NCI-H1048 (cell line): Measurements from ENCODE around the gene TRPV2.
"Not testable (repeated sequence)": the region's sequence is repeated elsewhere in the genome, so short reads cannot be mapped to it uniquely, and the experiment has no call there.

ENCODE experiments used
- DNase-seq: peaks from one replicate; lab custom pipeline; 2025; lab: John Stamatoyannopoulos, UW

TRPV2 gene, protein sequence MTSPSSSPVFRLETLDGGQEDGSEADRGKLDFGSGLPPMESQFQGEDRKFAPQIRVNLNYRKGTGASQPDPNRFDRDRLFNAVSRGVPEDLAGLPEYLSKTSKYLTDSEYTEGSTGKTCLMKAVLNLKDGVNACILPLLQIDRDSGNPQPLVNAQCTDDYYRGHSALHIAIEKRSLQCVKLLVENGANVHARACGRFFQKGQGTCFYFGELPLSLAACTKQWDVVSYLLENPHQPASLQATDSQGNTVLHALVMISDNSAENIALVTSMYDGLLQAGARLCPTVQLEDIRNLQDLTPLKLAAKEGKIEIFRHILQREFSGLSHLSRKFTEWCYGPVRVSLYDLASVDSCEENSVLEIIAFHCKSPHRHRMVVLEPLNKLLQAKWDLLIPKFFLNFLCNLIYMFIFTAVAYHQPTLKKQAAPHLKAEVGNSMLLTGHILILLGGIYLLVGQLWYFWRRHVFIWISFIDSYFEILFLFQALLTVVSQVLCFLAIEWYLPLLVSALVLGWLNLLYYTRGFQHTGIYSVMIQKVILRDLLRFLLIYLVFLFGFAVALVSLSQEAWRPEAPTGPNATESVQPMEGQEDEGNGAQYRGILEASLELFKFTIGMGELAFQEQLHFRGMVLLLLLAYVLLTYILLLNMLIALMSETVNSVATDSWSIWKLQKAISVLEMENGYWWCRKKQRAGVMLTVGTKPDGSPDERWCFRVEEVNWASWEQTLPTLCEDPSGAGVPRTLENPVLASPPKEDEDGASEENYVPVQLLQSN

DNA sequence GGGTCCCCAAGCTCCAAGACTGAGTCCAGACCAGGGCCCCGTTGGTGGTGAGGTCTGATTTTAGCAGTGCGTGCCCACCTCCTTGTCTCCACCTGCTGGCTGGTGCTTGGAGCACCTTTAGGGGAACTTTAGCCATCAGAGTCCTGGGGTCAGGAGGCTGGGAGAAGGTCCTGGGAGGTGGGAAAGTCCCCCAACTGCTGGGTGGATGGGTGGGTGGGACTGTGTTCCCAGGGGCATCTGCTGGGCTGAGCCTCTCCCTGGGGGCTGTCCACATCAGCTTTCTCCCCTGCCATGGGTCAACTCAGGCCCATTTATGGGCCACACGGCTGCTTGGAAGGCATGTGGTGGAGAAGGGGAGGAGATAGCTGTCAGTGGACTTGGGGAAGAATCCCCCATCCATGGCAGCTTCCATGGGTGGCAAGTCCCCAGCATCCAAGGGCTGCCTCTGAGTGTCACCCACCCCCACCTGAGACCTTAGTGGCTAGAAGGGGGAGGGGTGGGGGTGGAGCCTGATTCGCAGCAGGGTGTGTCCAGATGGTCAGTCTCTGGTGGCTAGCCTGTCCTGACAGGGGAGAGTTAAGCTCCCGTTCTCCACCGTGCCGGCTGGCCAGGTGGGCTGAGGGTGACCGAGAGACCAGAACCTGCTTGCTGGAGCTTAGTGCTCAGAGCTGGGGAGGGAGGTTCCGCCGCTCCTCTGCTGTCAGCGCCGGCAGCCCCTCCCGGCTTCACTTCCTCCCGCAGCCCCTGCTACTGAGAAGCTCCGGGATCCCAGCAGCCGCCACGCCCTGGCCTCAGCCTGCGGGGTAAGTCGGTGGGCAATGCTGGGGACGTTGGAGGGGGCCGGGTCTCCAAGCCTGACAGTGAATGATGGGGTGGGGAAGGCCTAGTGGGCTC lies at the start of gene TRPV2:
Gene TRPV2, plus strand, starts transcription at position 541 of the 894 bp plus-strand sequence. CDS start 2,098 bp downstream, outside the sequence.
- DNase-seq, result no peak

DNA sequence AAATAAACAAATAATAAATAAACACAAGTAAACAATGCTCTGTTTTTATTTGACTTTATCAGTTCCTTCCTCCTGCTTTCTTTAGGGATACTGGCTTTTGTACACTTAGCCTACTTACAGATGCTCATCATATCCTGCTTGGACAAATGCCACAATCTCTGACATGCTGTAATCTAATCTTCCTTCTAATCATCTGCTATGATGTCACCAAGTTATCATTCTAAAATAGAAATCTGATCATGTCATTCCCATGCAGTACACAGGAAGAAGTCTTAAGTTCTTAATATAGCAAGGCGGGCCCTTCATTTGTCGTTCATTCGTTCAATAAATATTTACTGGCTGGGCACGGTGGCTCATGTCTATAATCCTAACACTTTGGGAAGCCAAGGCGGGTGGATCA lies 43.6 kb upstream of the TRPV2 start:
- DNase-seq, result no peak

DNA sequence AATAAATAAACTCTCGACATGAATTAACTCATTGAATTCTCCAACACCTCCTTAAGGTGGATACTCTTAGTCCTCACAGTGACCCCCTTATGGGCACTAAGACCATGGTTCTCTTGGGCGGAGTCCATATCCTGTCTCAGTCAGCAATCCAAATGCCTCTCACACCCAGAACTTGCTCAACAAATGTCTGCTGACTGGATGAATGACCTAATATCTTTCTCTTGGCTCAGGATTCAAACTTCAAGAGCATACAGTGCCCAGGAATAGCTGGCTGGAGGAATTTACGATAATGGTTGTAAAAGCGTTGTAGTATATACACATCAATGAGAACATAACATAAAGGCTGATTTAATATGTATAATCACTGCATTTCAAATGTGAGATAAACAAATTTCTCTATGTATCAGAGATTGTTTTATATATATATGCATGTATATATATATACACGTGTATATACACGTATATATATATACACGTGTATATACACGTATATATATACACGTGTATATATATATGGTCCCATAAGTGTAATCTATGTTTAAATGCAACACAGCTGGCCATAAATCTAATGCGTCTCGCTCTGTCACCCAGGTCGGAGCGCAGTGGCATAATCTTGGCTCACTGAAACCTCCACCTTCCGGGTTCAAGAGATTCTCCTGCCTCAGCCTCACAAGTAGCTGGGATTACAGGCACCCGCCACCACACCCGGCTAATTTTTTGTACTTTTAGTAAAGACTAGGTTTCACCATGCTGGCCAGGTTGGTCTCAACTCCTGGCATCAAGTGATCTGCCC lies 41.0 kb upstream of the TRPV2 start:
- no peak for DNase-seq

DNA sequence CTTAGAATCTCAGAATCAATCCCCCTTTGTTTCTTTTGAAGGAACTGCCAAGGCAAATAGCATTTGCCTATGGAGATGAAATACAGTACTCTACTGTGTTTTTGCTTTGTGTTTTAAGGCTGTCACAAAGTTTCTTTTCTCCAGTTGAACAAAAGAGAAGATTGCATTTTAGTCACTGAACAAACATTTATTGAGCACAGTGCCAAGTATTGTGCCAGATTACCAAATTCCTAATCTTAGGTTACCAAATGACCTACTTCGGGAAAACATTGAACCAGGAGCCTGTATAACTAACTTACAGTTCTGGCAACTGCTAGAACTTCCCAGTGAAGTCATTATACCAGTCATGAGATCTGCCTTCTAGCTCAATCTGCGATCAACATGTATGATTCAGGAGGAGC lies 37.4 kb upstream of the TRPV2 start:
- DNase-seq, result peak; percentile 34

DNA sequence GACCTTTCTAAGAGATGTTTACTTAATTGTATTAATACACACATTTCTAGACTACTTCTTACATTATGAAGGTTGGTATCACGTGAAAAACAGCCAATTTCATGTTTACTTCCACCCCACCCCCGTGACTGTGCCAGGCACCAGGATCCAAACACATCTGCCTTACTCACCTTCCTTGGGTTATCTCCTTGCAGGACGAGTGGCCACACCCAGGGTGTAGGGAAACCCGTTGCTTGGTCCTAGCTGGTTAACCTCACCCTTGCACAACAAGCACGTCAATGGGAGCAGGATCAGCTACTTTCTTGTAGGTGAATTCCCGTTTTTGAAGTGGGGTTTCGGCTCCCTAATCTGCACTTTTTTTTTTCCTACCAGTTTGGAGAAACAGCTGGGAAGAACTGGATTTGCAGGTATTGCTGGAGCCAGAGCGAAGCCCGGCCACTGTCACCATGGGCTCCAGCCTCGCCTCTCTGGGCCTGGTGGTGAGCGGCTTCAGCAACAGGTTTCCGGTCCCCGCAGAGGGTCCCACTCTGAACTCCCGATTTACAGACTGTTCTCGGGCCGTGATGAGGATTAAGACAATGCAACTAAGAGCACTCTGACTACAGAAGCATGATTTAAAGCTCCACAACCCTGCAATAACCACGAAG lies 36.6 kb upstream of the TRPV2 start:
- no peak for DNase-seq

DNA sequence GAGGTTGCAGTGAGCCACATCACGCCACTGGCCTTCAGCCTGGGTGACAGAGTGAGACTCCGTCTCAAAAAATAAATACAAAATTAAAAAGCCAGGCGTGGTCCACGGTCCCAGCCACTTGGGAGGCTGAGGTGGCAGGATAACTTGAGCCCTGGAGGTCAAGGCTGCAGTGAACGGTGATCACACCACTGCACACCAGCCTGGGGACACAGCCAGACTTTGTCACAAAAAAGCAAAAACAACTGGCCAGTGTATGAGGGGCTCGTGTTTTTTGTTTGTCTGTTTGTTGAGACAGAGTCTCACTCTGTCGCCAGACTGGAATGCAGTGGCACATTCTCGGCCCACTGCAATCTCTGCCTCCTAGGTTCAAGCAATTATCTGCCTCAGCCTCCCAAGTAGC lies 35.7 kb upstream of the TRPV2 start:
- DNase-seq, result no peak

DNA sequence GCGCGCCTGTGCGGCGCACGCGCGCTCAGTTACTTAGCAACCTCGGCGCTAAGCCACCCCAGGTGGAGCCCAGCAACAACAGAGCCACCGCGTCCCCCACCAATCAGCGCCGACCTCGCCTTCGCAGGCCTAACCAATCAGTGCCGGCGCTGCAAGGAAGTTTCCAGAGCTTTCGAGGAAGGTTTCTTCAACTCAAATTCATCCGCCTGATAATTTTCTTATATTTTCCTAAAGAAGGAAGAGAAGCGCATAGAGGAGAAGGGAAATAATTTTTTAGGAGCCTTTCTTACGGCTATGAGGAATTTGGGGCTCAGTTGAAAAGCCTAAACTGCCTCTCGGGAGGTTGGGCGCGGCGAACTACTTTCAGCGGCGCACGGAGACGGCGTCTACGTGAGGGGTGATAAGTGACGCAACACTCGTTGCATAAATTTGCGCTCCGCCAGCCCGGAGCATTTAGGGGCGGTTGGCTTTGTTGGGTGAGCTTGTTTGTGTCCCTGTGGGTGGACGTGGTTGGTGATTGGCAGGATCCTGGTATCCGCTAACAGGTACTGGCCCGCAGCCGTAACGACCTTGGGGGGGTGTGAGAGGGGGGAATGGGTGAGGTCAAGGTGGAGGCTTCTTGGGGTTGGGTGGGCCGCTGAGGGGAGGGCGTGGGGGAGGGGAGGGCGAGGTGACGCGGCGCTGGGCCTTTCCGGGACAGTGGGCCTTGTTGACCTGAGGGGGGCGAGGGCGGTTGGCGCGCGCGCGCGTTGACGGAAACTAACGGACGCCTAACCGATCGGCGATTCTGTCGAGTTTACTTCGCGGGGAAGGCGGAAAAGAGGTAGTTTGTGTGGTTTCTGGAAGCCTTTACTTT lies 34.5 kb upstream of the TRPV2 start, which contains the start of gene UBB:
Gene UBB, plus strand, starts transcription at position 452 of the 856 bp plus-strand sequence. CDS start 817 bp downstream, outside the sequence.
- peak; percentile 92 for DNase-seq

DNA sequence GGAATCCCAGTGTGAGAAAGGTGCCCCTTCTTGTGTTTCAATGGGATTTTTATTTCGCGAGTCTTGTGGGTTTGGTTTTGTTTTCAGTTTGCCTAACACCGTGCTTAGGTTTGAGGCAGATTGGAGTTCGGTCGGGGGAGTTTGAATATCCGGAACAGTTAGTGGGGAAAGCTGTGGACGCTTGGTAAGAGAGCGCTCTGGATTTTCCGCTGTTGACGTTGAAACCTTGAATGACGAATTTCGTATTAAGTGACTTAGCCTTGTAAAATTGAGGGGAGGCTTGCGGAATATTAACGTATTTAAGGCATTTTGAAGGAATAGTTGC lies 33.9 kb upstream of the TRPV2 start:
- DNase-seq, result no peak

DNA sequence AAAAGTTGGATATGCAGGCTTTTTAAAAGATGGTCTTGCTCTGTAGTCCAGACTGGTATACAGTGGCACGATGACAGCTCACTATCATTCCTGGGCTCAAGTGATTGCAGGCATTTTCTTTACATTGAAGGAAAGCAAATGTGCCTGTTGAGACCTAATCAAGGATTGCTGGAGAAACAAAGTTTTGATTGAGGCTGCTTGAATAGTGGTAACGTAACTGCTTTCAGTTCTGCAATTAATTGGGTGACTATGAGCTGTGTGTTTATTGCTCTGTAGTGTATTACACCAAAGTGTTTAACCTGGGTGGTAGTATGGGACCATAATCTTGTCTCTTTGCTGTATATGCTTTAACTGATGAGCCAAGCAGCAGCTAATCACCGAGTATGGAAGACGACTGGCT lies 32.2 kb upstream of the TRPV2 start:
- DNase-seq, result no peak

DNA sequence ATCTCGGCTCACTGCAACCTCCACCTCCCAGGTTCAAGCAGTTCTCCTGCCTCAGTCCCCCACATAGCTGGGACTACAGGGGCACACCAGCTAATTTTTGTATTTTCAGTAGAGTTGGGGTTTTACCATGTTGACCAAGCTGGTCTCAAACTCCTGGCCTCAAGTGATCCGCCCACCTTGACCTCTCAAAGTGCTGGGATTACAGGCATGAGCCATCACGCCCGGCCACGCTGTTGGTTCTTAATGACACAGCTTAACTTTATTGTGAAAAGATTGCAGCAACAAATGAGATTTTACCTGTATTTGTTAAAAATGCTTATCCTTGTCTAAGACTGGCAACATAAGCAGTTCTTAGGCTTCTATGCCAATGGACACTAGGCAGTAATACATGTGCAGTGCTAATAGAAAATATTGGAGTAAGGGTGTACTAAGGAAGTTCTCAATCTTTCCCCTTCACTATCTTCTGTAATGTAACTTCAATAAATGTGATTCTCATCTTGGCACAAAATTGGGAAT lies 31.5 kb upstream of the TRPV2 start:
- DNase-seq, result no peak

DNA sequence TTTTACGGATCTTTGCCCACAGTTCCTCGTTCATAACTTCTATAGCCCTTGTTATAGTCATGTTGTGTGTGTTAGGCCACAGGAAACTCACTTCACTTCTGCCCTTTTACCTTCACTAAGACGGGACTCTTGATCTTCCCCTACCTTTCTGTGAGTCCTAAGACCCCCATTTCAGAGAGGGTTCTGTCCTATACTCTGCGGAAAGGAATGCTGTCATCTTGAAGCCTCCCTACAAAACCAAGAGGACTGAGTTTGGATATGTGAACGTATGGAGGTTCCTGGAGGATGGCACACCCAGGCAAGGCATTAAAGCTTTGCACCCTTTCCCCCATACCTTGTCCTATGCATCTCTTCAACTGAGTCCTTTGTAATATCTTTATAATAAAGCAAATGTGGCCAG lies 30.8 kb upstream of the TRPV2 start:
- no peak for DNase-seq

DNA sequence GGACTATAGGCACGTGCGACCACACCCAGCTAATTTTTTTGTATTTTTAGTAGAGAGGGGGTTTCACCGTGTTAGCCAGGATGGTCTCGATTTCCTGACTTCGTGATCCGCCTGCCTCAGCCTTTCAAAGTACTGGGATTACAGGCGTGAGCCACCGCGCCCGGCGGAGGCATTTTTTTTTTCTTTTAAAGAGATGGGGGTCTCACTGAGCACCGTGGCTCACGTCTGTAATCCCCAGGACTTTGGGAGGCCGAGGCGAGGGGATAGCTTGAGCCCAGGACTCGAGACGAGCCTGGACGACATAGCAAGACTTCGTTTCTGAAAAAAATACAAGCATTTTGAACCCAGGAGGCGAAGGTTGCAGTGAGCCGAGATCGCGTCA lies 29.3 kb upstream of the TRPV2 start:
- DNase-seq, result not testable (repeated sequence)

DNA sequence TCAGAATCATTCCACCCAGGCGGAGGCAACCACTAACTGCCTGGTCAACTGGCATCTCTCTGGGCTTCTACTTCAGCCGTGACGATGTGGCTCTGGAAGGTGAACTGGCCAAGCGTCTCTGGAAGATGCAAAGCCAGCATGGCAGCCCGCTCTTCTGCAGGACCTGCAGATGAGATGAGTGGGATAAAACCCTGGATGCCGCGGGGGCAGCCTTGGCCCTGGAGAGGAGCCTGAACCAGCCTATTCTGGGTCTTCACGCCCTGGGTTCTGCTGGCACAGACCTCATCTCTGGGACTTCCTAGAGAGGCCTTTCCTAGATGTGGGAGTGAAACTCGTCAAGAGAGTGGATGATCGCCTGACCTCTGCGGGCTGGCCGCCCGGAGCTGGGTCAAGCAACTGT lies 23.9 kb upstream of the TRPV2 start:
- no peak for DNase-seq

DNA sequence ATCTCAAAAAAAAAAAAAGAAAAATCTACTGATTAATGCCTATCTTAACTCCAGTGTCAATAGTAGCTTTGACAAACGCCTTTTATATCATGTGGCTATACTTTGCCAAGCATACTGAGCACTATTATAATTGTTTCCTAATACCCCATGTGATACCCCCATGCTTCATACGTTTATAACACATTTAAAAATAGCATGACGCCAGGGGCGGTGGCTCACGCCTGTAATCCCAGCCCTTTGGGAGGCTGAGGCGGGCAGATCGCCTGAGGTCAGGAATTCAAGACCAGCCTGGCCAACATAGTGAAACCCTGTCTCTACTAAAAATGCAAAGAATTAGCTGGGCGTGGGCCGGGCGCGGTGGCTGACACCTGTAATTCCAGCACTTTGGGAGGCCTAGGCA lies 22.9 kb upstream of the TRPV2 start:
- DNase-seq, result not testable (repeated sequence)

DNA sequence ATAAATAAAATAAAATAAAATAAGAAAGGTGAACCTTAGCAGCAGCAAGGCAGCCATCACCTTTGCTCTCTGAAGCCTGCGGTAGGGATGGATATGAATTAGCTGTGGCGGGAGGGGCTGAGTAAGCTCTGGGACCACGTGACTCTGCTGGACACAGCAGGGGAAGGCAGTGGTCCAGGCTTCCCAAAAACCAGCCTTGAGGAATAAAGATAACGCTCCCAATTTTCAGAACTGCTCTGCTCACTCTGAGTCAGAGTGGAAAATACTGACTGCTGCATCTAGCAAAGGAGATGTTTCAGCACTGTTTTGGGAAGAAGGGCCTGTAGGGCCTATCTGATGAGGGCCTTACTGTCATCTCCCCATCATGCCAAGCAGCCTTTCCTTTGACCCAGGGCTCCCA lies 19.5 kb upstream of the TRPV2 start:
- DNase-seq, result not testable (repeated sequence)

DNA sequence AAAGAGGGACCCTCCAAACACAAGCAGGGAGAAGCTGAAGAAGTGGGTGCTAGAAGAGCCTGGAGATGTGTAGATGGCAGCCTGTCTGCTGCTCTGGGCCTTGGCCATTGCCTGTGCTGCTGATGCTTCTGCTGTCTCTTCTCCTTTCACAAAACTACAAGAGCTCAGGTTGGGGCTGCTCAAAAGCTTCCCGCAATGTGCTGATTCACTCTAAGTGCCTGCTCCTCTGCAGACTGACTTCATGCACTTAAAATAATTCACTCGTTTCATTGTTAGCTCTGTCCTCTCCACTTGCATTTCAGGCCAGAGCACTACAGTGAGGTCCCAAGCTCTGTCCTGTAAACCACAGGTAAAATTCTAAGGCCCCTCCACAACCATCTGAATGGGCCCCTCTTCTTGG lies 18.7 kb upstream of the TRPV2 start:
- not testable (repeated sequence) for DNase-seq

DNA sequence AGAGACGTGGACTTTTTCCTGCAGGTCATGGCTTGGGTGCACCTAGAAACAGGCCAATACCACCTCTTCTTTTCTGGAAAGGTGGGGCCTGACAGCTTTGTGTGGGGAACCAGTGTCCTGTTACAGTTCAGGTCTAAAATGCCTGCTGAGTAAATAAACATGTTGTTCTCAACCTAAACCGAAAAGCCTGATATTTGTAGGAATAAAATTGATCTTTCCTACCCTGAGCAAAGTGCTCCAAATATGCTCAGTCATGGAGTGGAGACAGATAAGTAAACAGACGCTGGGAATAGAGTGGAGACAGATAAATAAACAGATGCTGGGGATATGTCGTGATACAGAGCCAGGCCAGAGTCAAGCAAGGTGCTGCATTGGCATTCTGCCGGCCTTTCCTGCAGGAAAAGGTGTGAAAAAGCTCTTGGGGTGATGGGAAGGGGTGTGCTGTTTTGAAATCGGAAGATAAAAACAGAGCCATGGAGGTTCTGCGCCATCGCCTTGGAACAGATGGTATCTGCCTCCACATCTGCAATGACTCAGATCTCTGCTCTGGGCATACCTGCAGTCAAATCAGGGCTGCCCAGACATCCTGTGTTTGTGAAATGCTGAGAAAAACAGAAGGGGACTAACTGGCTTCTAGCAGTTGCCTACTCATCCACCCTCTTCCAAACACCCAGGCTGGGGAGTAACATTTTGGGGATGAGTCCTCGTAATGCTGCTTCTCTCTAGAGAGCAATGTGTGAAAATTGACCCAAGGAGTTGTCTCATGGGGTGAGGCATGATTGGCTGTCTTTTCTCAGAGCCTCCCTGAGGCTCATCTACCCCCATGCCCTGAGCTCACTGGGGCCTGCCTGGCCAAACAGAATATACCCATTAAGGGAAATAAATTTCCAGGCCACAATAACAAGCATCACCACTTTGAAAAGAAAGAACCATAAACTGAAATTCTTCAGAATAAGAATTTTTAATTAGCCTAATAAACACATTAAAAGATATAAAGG lies 16.8 kb upstream of the TRPV2 start:
- no peak for DNase-seq

DNA sequence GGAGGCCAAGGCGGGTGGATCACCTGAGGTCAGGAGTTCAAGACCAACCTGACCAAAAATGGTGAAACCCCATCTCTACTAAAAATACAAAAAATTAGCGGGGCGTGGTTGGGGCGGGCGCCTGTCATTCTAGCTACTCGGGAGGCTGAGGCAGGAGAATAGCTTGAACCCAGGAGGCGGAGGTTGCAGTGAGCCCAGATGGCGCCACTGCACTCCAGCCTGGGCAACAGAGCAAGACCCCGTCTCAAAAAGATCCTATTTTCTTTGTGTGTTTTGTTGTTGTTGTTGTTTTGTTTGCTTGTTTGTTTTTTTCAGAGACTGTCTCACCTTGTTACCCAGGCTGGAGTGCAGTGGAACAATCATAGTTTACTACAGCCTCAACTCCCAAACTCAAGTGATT lies 11.5 kb upstream of the TRPV2 start:
- DNase-seq, result not testable (repeated sequence)
